NCI-H146 (cell line): ENCODE measurements around the gene MATK.

Experiments
- DNase-seq: peaks from one replicate; lab custom pipeline; 2025; lab: John Stamatoyannopoulos, UW

The MATK gene

DNA sequence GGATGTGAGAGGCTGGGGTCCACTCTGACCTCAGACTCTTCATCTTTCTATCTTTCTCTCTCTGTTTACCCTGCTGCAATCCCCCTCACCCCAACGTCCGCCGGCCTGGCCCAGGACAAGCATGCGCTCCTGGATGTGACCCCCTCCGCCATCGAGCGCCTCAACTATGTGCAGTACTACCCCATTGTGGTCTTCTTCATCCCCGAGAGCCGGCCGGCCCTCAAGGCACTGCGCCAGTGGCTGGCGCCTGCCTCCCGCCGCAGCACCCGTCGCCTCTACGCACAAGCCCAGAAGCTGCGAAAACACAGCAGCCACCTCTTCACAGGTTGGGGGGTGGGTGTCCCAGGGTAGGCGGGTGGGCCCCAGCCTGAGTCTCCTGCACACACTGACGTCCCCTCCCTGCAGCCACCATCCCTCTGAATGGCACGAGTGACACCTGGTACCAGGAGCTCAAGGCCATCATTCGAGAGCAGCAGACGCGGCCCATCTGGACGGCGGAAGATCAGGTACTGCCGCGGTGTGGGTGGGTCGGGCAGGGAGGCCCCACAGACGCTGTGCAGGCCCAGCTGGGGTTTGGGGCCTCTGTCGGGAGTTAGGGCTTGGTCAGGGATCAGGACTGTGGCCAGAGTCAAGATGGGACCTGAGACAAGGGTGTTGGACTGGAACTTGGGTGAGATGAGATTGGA, 39.7 kb downstream of the MATK start:
- DNase-seq = no peak

DNA sequence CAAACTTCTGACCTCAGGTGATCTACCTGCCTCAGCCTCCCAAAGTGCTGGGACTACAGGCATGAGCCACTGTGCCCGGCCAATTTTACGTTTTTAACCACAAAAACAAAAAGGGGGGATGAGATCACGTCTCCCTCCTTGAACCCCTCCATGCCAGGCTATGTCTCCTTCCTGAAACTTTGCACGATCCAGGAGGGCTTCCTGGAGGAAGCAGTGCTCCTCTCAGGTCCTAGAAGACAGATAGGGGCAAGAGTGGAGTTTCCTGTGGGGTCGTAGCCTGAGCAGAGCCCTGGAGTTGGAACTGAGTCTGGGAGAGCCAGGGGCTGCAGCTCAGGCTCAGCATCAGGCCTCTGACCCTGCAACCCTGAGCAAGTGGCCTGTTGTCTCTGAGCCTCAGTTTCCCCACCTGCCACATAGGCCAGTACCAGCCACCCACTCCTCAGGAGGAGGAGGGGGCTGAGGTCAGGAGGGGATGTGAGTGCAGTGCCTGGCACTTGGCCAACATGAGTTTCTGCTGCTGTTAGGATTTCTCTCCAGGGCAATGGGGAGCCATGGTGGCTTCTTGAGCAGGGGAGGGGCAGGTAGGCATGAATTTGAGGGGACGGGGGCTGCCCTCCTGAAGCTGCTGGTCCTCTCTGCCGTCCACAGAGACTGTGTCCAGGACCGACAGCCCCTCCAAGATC, 40.7 kb downstream of the MATK start:
- no peak for DNase-seq

DNA sequence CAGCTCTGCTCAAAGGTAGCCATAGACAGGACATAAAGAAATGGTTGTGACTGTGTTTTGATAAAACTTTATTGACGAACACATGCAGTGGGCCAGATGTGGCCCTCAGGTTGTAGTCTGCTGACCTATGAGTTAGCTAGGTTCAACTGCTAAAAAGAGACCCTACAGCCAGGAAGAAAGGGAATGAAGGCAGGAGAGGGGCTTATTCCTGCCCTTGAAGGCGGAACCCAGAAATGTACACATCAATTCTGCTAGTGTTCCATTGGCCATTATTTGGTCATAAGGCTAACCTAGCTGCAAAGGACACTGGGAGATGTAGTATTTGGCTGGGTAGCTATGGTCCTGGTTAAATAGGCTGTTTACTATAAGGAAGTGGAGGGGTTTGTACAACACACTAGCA, 42.7 kb downstream of the MATK start:
- DNase-seq = no peak

DNA sequence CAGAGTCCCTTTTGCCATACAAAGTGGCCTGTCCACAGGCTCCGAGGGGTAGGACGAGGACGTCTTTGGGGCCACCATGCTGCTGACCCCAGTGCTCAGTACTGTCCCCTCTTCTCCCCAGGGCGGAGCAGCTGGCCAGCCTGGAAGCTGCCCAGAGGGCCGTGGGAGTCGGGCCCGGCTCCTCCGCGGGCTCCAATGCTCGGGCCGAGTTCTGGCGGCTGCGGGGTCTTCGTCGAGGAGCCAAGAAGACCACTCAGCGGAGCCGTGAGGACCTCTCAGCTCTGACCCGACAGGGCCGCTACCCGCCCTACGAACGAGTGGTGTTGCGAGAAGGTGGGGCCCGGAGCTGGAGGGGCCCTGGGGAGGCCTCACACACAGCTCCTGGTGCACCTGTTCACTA, 45.8 kb downstream of the MATK start:
- no peak for DNase-seq

DNA sequence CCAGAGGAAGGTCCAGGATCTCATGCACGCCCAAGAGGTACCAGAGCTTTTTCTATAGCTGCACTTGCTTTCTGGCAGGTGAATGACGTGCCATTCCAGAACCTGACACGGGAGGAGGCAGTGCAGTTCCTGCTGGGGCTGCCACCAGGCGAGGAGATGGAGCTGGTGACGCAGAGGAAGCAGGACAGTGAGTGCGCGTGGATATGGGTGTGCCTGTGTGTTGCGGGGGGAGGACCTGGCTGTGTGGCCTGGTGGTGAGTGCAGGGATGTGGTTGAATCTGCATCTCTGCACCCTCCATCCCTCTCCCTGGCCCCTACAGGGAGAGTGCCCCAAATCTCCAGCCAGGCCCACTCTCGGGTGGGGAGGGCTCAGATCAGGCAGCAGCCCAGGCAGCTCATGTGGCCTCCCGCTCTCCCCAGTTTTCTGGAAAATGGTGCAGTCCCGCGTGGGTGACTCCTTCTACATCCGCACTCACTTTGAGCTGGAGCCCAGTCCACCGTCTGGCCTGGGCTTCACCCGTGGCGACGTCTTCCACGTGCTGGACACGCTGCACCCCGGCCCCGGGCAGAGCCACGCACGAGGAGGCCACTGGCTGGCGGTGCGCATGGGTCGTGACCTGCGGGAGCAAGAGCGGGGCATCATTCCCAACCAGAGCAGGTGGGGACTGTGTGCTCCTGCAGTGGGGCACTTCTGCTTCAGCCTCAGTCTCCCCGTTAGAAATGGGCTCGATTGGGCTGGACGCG, 47.5 kb downstream of the MATK start:
- no peak for DNase-seq

DNA sequence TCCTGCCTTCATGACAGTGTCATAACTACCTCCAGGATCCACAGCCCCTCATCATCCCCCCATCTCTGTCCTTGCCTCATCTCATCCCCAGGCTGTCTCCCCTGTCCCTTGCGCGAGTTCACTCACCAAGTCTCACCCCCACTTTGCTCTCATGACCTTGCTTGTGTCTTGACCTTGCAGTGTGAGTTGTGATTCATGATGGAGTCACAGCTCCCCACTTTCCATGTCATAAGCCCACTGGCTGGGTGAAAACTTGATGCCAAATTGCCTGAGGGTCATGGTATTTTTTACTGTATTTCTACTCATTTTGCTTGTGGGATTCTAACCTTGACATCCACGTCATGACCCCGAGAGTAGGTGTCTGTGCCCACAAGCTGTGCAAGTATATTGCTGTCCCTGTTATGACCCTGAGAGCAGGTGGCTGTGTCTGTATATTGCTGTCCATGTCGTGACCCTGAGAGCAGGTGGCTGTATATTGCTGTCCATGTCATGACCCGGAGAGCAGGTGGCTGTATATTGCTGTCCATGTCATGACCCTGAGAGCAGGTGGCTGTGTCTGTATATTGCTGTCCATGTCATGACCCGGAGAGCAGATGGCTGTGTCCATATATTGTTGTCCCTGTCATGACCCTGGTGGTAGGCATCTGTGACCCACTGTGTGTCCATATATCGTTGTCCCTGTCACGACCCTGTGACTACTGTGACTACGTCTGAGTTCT, 48.5 kb downstream of the MATK start:
- DNase-seq = no peak

DNA sequence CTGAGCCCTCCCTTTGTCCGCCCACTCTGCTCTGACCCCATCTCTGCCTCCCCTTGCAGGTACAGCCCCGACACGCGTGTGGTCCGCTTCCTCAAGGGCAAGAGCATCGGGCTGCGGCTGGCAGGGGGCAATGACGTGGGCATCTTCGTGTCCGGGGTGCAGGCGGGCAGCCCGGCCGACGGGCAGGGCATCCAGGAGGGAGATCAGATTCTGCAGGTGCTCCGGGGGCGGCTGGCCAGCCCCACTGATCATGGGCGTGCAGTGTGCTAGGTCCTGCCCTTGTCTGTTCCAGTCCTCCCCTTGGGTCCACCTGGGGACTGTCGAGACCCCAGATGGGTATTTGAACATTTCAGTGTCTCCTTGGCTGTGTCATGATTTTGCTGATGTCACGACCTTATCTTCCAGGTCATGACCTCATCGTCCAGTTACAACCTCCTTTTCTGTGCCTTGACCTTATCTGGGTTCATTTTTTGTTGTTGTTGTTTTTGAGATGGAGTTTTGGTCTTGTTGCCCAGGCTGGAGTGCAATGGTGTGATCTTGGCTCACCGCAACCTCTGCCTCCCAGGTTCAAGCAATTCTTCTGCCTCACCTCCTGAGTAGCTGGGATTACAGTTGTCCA, 50.0 kb downstream of the MATK start:
- DNase-seq = no peak

DNA sequence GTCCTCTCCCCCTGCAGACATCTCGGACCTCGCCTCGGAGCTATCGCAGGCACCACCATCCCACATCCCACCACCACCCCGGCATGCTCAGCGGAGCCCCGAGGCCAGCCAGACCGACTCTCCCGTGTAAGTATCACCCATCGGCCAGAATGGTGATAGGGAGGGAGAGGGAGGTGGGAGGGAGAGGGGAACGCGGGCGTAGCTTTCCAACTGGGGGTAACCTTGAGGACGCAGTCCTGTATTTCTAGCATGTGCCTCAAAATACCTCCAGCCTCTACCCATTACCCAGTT, 51.9 kb downstream of the MATK start:
- DNase-seq = no peak

DNA sequence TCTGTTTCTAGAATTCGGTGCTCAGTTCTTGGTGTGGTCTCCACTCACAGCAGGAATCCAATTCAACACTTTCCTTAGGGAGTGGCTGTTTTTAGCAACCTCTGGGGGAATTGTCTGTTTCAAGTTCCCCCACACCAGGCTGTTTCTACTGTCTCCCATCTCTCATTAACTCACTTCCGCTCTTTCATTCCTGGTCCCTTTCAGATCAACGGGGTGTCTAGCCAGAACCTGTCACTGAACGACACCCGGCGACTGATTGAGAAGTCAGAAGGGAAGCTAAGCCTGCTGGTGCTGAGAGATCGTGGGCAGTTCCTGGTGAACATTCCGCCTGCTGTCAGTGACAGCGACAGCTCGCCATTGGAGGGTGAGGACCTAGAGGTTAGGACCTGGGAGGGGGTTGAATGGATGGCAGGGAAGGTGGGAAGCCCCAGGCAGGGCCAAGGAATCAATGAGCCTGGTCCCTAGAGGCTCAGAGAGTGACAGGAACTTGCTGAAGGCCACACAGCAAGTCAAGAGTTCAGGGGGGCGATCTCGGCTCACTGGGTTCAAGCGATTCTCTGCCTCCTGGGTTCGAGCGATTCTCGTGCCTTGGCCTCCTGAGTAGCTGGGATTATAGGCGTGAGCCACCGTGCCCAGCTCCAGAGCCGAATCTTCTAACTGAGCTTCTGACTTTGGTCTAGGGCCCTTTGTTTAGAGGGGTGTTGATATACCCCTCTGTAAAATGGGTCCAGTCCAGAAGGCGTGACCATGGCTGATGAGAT, 52.5 kb downstream of the MATK start:
- no peak for DNase-seq

DNA sequence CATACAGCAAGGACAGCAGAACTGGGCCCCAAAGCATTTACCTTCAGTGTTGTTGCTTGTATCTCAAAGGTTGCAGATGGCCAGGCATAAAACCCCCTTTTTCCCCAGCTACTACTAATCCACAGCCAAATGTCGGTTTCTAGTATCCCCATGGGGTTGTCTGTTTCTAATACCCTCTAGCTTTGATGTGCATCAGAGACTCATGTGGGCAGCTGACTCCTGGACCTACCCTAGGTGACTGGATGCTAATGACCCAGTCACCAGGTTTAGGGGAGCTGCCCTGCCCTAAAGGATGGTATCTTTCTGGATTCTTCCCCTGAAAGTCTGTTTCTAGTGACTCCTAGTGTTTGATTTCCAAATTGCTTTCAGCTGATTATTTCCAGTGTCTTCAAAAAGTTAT, 54.1 kb downstream of the MATK start:
- DNase-seq = no peak

DNA sequence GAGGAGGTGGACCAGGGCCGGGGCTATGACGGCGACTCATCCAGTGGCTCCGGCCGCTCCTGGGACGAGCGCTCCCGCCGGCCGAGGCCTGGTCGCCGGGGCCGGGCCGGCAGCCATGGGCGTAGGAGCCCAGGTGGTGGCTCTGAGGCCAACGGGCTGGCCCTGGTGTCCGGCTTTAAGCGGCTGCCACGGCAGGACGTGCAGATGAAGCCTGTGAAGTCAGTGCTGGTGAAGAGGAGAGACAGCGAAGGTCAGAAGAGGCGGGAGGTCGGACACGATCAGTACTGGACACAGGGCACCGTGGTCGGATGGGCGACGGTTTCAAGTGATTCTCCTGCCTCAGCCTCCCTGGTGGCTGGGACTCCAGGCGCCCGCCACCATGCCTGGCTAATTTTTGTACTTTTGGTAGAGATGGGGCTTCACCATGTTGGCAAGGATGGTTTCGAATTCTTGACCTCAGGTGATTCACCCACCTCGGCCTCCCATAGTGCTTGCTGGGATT, 55.7 kb downstream of the MATK start:
- no peak for DNase-seq
